Cortex of kidney (tissue), 1 donor: Measurements from ENCODE around the gene MAPK9.

ENCODE experiments used
- DNase-seq: peaks from one replicate; lab custom pipeline; 2025; lab: John Stamatoyannopoulos, UW

The MAPK9 gene

GRCh38 chr5:180294913-180295555 lies 3.2 kb upstream of the MAPK9 start:
- no peak for DNase-seq

- DNase-seq: no peak
Measured at GRCh38 chr5:180294411-180294810, 2.5 kb upstream of the MAPK9 start.

GRCh38 chr5:180291234-180291940 lies 496 bp downstream of the MAPK9 start:
- no peak for DNase-seq

- no peak for DNase-seq
Measured at GRCh38 chr5:180290568-180291233, 1.2 kb downstream of the MAPK9 start.

- no peak for DNase-seq
Measured at GRCh38 chr5:180289966-180290365, 1.9 kb downstream of the MAPK9 start.

- DNase-seq: no peak
Measured at GRCh38 chr5:180289433-180289832, 2.5 kb downstream of the MAPK9 start.

GRCh38 chr5:180287868-180288267 lies 4.0 kb downstream of the MAPK9 start:
- no peak for DNase-seq

- DNase-seq: no peak
Measured at GRCh38 chr5:180287404-180287803, 4.5 kb downstream of the MAPK9 start.

GRCh38 chr5:180284149-180284548 lies 7.7 kb downstream of the MAPK9 start:
- DNase-seq: no peak

GRCh38 chr5:180283026-180283615 lies 8.8 kb downstream of the MAPK9 start:
- DNase-seq: no peak

- no peak for DNase-seq
Measured at GRCh38 chr5:180282281-180282680, 9.6 kb downstream of the MAPK9 start.

- no peak for DNase-seq
Measured at GRCh38 chr5:180281706-180282105, 10.2 kb downstream of the MAPK9 start.

- no peak for DNase-seq
Measured at GRCh38 chr5:180274695-180275094, 17.2 kb downstream of the MAPK9 start.

GRCh38 chr5:180271221-180271620 lies 20.7 kb downstream of the MAPK9 start:
- no peak for DNase-seq

GRCh38 chr5:180259260-180259611 lies 32.6 kb downstream of the MAPK9 start:
- DNase-seq: no peak

GRCh38 chr5:180253036-180253824 lies 38.7 kb downstream of the MAPK9 start:
- DNase-seq: no peak

GRCh38 chr5:180251887-180252286 lies 40.0 kb downstream of the MAPK9 start:
- DNase-seq: no peak

GRCh38 chr5:180251141-180251540 lies 40.7 kb downstream of the MAPK9 start:
- DNase-seq: no peak

GRCh38 chr5:180250329-180250728 lies 41.6 kb downstream of the MAPK9 start:
- DNase-seq: no peak

- no peak for DNase-seq
Measured at GRCh38 chr5:180241600-180241999, 50.3 kb downstream of the MAPK9 start.

GRCh38 chr5:180238631-180239030 lies 53.3 kb downstream of the MAPK9 start:
- DNase-seq: no peak

- no peak for DNase-seq
Measured at GRCh38 chr5:180235846-180236245, 56.0 kb downstream of the MAPK9 start.
